Right hindlimb (tissue), 1 donor: ENCODE measurements around the gene RASA3.

Source experiments
- DNase-seq: peaks from one replicate; pipeline ENCODE4 v3.0.0-alpha.2; 2018

RASA3 gene

DNA sequence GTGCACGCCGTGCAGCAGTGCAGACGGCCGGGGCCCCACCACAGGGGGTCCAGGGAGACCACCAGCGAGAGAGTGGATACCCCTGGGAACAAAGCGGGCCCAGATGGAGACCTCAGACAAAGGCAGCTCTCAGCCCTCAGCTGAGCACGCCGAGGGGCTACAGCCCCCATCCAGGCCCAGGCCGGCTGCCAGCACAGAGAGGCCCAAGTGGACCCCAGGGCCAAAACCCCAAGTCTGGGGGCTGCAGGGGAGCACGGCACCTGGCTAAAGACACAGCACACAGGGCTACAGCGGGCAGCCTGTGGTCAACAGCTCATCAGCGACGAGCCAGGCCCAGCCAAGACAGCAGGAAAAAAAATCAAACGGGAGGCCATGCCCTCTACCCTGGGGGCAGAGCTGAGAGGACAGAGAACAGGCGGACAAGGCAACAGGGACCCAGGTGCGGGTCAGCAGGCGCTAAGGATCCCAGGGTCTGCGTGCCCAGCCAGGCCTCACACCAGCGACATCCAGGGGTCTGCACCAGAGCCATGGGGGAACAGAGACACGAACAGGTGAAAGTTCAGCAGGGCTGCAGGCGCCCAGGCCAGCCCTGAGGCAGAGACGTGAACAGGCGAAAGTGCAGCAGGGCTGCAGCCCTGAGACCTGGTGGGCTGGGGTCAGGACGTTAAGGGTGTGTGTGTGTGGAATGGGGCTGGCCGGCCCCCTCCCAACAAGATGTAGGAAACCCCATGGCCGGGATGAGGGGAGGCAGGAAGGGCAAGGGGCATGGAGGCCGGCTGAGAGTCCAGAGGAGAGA lies 34.3 kb downstream of the RASA3 start:
- DNase-seq: peak; percentile 16

DNA sequence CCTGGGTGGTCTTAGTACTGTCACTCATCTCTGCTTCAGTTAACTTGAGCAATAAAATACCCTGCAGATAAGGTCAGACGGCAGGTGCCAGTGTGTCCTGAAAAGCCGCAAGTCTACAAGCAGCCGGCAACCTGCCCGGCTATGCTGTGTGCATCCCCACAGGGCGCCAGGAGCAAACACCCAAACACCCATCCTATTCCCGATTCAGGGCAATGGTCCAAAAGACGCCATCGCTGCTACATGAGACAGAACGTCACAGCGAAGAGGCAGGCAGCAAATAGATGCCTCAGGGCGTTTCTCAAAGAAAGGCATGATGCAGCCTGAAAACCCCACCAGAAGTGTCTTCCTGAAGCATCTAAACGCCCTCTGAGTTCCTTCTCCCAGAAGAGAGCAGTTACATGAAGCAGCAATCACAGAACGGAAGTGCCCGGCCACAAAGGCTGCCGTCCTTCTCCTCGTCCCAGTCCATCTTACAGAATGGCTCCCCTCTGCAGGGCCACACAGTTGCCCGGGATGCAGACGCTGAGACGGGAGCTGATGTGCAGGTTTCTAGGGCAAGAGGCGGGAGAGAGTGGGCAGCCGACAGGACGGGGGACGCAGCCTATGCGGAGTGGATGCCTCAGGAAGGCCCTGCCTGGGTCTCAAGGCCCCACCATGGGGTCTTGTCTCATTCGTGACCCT lies 35.1 kb downstream of the RASA3 start:
- peak; percentile 22 for DNase-seq

DNA sequence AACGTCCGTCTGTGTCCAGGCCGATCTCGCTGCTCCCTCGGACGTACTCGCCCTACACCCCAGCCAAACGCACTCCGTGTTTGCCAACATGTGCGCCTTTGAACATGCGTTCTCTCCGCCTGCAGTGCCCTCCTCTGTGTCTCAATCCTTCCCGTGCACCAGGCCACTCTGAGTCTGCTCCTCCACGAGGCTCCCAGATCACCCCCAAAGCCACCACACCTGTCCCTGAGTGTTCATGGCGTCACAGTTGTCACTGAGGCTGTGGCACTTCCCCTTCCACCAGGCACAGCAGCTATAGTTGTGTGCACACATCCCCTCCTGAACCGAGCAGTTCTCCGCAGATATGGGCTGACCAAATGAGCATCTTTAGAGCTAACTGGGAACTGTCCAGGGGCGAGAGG lies 35.6 kb downstream of the RASA3 start:
- peak; percentile 13 for DNase-seq

DNA sequence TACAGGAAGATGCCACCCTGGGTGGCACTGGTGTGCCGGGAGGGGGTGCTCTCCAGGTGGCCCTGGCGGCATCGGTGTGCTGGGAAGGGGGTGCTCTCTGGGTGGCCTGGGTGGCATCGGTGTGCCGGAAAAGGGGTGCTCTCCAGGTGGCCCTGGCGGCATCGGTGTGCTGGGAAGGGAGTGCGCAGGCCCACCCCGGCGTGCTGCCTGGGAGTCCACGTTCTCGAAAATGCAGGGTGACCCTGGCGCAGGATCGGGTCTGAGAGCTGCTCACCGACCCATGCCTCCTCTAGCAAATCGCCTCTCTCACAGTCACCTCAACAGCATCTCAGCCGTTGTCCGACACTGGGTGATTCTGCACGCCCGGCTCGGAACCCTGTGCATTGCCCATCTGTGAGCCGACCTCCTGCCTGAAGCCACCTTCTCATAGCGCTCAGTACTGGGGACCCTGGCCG lies 36.4 kb downstream of the RASA3 start:
- peak; percentile 11 for DNase-seq

DNA sequence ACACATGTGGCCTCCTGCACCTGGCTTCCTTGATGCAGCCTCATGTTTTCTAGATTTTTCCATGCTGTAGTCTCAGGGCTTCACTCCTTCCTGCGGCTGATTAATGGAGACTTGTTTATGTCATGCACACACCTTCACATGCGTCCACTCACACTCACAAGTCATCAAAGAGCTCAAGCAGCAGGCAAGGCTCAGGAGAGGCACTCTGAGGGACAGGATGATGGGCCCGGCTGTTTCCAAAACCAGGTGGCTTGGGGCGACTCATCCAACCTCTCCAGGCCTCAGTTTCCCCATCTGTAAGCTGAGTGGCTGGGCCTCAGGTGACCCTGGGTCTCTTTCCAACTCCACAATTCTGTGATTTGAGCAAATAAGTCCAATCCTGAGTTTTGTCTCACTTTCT lies 36.9 kb downstream of the RASA3 start:
- DNase-seq: peak; percentile 9

DNA sequence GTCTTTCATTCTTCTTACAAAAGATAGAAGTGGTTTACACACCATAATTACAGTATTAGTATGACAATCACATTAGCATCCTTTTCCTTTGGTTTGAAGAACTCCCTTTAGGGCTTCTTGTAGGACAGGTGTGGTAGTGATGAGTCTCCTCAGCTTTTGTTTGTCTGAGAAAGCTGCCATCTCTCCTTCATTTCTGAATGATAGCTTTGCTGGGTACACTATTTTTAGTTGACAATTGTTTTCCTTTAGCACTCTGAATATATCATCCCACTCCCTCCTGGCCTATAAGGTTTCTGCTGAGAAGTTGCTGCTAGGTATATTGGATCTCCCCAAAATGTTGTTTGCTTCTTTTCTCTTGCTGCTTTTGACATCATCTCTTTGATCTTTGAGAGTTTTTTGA lies 39.3 kb downstream of the RASA3 start:
- DNase-seq: no peak

DNA sequence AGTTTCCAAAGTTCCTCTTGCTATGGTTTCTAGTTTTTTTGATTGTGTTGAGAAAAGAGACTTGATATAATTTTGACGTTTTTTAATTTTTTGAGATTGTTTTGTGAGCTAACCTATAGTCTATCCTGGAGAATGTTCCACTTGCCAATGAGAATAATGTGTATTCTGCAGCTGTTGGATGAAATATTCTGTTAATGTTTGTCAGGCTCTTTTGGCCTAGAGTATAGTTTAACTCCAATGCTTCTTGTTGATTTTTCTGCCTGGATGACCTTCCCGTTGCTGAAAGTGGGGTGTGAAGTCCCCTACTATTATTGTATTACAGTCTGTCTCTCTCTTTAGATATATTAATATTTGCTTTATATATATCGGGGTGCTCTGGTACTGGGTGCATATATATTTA lies 40.0 kb downstream of the RASA3 start:
- no peak for DNase-seq

DNA sequence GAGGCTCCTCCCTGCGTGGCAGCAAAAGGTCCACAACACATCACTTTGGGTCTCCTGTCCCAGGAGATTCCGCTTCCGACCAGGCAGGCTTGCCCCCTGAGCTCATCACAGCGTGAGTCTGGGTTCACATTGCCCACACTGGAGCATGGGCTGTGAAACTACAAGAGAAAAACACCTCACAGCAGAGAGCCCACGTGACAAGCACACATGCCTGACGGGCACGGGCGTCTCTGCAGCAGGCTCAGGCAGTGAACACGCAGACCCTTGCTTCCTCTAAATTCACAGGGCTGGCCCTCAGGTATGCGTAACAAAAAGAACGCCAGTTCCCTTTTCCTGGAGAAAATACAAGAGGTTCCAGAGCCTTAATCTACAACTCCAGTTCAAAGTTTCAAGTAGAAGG lies 41.9 kb downstream of the RASA3 start:
- peak; percentile 8 for DNase-seq

DNA sequence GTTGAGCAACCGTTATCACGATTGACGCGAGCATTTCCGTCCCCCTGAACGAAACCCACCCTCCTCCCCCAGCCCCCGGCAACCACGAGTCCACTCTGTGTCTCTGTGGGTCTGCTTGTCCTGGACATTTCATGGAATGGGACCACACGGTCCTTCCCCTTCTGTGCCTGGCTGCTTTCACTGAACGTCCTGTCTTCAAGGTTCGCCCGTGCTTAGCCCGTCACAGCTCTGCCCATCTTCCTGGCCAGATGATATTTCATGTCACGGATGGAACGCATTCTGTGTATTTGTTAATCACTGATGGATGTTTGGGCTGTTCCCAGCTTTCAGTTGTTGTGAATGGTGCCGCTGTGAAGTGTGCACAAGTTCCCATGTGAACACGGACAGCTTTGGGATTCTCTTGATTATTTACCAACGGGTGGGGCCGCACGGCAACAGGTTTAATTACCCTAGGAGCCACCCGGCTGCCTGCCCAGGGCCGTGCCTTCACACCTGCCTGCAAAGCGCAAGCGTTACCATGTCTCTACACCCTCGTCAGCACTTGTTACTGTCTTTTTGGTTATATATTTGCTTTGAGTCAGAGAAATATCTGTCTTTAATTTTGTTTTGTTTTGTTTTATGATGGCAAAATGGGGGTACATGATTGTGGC lies 42.5 kb downstream of the RASA3 start:
- DNase-seq: no peak

DNA sequence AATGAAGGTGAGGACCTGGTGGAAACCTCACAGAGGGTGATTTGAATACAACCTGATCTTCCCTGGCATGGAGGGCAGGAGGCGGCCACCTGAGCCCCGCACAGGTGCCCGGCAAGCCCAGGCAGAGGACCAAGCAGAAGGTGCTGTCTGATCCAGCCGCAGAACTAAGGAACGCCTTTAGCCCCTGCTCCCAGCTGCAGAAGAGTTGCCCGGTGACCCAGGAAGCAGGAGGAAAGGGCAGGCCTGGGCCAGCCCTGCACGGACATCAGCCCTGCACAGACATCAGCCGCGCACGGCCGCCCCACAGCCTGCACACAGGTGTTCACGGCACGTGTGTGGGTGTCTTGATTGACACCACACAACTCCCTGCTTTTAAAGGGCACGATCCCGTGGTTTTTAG lies 43.1 kb downstream of the RASA3 start:
- DNase-seq: no peak

DNA sequence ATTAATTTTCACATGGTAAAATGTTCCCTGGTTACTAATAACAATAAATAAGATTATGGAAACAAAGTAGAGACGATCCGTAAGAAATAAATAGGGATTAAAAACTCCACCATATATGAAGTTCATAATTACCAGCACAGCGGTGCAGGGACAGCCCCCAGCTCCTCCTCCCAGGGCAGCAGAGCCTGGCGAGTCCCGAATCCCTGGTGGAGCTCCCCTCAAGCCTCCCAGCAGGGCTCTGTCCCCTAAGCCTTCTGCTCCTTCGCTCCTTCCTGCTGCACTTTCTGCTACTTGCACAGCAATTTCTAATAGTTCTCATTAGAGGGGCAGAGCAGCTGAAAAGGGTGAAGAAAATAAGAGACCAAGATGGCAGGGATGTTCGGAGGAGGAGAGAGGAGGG lies 43.6 kb downstream of the RASA3 start:
- DNase-seq: no peak

DNA sequence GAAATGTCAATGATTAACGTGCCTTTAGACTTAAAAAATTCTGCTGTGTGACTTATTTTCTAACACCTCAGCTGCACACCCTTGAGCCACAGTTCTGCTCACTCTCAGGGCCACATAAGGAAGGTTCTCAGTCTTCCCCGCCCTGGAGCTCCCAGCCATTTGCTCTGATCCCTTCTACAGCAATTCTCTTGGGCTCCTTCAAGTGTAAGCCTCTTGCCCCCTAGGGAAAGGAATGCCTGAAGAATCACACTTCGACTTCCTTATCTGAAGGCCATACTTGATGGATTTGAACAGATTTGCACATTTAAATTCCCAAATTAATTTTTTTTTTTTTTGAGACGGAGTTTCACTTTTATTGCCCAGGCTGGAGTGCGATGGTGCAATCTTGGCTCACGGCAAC lies 44.2 kb downstream of the RASA3 start:
- DNase-seq: no peak

DNA sequence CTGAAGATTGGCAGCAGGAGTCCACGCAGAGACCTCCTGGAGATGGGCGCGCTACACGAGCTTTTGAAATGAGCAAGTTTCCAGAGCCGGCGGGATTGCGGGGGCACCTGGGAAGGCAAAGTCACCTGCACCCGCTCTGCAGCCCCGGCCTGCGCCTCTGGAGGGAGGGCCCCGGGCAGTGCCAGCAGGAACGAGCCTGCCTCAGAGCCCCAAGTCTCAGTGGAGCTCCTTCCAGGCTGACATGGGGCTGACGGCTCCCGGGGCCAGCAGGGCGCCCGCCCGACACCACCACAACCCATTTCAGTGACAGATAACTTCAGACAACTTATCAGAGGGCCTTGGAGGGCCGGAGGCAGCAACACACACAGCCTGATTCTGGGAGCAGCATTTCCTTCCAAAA lies 45.0 kb downstream of the RASA3 start:
- DNase-seq: no peak

DNA sequence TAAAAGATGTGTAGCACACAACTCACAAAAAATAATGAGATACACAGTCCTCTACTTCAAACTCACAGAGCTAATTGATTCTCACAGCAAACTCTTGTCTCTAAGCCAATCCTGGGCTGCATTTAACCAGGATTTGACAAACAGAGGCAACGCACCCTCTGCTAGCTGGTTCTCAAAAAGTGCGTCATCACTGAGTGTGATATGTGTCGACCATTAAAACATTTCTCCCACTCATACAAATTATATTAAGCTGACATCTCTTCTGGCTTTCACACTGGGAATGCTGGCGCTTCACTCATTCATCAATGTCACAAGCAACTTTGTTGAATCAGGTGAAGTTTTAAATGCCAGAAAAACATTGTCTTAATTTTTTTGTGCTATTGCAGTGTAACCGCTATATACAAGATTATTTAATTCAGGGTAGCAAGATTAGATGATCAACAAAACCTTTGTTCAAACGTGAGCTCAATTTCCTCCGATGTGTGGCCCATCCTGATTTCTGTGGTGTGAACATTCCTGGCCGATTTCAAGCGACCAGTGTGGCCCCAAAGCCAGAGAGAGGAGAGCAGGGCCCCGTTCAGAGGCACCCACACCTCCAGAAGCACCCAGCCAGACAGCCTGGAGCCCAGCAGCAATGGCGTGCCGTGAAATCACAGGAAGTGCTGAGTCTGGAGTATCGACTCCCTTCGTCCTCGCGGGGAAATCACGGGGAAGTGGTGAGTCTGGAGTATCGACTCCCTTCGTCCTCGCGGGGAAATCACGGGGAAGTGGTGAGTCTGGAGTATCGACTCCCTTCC lies 49.4 kb downstream of the RASA3 start:
- DNase-seq: peak; percentile 5

DNA sequence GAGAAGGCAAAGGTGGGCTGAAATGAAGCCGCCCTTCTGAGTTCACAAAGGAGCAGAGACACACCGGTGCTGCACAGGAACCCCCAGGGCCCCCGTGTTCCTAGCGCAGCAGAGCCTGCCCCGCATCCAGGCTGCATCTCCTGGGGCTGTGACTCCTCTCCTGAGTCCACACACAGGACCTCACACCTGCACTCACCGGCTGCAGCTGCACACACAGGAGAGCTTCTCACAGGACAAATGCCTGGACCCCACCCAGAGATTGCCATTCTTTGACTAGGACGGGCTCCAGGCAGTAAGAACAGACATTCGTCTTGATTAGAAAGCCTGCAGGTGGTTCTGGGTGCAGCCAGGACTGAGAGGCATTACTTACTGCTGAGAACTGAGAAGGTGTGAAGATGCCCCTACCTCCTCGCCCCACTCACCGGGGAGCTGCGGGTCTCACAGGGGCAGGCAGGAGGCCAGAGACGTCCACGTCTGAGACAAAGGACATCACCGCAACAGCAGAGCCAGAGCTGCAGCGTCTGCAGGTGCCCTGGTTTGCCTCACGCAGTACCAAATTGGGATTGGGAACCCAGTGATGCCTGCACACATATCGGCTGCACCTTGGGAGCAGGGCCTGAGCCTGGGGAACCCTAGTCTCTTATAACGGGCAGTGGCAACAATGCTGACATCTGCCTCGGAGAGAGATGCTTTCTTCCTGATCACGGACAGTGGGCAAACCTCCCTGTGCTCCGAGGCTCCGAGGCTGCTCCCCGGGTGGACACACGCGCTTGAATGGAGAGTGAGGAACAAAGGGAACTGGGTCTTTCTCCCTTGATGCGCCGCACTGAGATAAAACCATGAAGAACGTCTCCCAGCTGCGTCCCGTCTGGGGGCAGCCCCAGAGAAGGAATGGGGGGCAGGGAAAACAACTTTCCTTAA lies 50.4 kb downstream of the RASA3 start:
- DNase-seq: peak; percentile 15

DNA sequence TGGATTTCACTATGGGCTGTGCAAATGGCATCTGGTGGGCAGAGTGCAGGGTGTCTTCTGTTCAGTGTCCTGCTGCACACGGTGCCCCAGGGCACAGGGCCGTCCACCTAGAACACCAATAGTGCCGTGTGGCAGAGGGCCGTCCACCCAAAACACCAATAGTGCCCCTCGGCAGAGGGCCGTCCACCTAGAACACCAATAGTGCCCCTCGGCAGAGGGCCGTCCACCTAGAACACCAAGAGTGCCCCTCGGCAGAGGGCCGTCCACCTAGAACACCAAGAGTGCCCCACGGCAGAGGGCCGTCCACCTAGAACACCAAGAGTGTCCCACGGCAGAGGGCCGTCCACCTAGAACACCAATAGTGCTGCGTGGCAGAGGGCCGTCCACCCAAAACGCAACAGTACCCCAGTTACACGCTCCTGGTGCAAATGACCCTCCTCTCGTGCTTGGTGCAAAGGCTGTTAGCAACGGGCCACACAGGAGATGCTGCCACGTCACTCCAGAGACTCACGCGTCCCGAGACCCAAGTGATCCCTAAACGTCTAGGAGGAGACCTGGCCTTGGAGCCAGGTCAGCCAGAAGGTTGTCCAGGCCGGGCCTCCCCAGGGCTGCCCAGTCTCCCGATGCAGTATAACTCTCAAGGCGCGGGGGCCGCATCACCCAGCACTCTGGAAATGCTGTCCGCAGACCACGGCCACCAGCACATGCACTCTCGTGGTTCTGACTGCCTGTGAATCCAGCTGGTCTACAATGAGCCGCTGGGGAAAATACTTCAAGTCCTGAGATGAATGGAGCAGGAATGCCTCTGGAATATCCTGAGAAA lies 51.5 kb downstream of the RASA3 start:
- DNase-seq: peak; percentile 22

DNA sequence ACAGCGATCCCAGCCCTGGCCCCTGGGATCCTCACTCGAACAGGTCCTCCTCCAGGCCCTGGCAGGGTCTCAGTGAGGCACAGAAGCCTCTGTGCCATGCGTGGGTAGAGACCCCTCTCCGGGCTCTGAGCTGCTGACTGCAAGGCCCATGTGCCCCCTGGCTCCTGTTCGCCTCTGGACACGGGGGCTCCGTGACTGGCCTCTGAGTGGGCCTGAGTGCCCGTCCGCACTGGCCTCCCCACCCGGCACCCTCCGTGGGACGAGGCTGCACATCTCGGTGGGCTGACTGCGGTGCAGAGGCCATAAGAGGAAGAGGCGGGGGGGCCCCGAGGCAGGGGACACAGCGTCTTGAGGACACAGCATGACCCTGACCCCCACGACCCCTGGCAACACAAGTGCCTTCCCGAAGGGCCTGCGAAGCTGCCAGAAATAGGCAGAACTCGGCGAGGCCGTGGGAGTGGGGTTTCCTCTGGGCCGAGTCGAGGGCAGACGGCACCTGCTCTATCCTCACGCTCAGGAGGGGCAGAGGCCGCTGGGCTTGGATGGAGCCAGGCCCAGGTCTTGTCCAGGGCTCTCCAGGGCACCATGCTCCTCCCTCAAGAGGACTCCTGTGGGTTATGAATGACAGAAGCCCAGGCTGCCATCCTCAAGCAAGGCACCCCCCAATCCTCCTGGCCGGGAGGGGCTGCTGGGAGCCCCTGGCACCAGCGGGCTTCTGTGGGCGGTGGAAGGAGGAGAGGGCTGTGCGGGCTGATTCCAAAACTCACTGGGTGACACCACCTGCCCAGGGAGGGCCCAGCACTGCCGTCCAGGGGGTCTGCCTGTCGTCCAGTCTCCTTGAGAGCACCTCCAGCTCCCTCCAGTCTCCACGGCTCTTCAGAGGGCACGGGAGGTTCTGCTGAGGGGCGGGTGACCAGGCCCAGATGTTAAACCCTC lies 52.6 kb downstream of the RASA3 start:
- peak; percentile 19 for DNase-seq

DNA sequence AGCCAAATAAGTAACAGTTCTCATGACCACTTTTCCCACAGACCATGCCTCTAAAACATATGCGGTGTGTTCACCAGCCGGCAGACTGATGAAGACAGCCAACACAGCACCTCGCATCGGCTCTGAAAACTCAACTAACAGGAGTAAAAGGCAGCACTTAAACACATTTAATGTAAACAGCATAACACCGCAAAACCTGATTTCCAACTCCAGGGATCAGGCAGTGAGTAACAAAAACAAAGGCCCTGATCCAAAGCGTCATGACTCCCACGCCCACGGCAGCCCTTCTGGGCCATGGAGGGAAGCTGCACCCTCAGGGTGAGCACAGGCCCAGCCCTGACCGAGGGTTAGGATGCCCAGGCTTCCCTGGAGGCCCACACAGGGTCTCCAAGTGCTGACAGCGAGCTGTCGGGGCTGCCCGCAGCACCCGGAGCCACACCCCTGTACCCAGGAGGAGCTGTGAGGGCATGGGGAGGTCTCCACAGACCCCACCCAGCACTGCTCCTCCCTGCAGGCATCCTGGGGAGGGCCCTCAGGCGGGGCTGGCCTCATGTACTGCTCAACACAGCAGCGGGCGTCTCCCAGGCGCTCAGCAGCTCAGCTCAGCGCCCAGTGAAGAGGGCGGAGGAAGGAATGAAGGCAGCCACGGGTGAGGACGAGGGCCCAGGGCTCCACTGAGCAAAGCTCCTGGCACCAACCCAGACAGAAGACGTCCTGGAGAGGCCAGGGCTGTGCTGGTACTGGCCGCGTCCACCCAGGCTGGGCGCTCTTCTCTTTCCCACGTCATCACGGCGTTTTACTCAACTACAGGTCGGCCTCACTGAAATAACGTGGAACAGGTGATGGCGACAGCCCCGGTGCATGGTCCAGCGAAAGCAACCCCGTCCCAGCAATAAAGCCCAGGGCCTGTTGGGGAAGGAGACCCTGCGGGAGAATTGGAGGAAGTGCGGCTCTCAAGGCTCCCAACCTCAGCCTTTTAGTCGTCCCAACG lies 53.7 kb downstream of the RASA3 start:
- DNase-seq: peak; percentile 55

DNA sequence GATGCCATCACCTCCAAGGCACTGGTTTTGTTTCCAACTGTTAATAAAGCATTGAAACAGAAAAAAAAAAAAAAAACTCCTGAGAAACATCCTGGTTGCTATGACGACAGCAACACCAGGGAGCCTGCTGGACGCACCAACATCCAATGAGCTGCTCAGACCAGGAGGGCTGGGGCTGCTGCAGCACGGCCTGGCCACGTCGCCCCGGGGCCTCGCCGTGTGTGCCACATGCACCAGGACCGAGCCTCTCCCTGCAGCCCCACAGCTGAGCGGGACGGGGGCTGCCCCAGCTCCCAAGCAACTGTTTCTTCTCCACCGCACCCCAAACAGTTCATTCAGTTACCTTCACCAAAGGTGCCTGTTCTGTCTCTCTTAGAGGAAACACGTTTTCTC lies 54.5 kb downstream of the RASA3 start:
- DNase-seq: peak; percentile 74
